HL-60 (cell line): ENCODE results near the gene P2RY6.

Source experiments
- DNase-seq, 2 experiments: peaks; one replicate each; pipeline ENCODE4 v3.0.0-alpha.2; 2010 to 2020; ENCODE audit warnings: low read depth in 1 of 2, low spot score in 1 of 2
- H3K27ac ChIP-seq: fragments of 250-450 bp; sonication (Bioruptor Pico); replicated peaks from 2 replicates; pipeline ENCODE4 v1.5.1; 2020; ENCODE audit warnings: mild to moderate bottlenecking, moderate library complexity
- H3K27me3 ChIP-seq: fragments of 250-450 bp; sonication (Bioruptor Pico); 2 replicates; pipeline ENCODE4 v1.5.1; 2021; ENCODE audit warnings: mild to moderate bottlenecking, moderate library complexity; ENCODE audit not compliant: insufficient read depth, poor library complexity, severe bottlenecking
- H3K4me3 ChIP-seq: replicated peaks from 2 replicates; pipeline ENCODE4 v1.5.1; 2011; ENCODE audit warnings: mild to moderate bottlenecking, control low read depth, low read length; ENCODE audit not compliant: insufficient read depth
- CTCF ChIP-seq: IDR thresholded peaks from one replicate; pipeline ENCODE4 v1.5.1; 2011; ENCODE audit warnings: low read length, control low read depth, inconsistent platforms; ENCODE audit not compliant: insufficient read depth
- GABPA ChIP-seq: IDR thresholded peaks from 2 replicates; pipeline ENCODE4 v1.6.1; 2012; ENCODE audit warnings: low read depth
- POLR2AphosphoS5 ChIP-seq: IDR thresholded peaks from 2 replicates; pipeline ENCODE4 v1.6.1; 2012; ENCODE audit warnings: low read depth
- REST ChIP-seq: IDR thresholded peaks from 2 replicates; pipeline ENCODE4 v1.6.1; 2012; ENCODE audit warnings: low read depth; ENCODE audit not compliant: insufficient replicate concordance
- SPI1 ChIP-seq: IDR thresholded peaks from 2 replicates; pipeline ENCODE4 v1.6.1; 2012; ENCODE audit warnings: low read depth, mild to moderate bottlenecking, borderline replicate concordance

P2RY6 gene

GRCh38 chr11:73312036-73312435, 39.9 kb downstream of the P2RY6 start:
- Histone ChIP-seq H3K27ac (no peak overlapping the region), H3K27me3 (no peaks in the 10 kb centered on the region), H3K4me3 (no peak overlapping the region)
- TF ChIP-seq REST (no peak), GABPA (no peak), POLR2AphosphoS5 (no peak), SPI1 (no peak), CTCF (no peak)
- no peak for DNase-seq

- H3K4me3 ChIP-seq, result no peak overlapping the region
- no peaks in the 10 kb centered on the region for H3K27me3 ChIP-seq
- no peak for DNase-seq
- TF ChIP-seq GABPA (no peak), REST (no peak), SPI1 (no peak), POLR2AphosphoS5 (no peak), CTCF (no peak)
- H3K27ac ChIP-seq, result no peak overlapping the region
These were observed 40.8 kb downstream of the P2RY6 start for GRCh38 chr11:73312851-73313327.

- Histone ChIP-seq H3K27ac (peak overlapping the region; percentile 19; the same call in 1 of the 2 replicates), H3K27me3 (no peaks in the 10 kb centered on the region), H3K4me3 (no peak overlapping the region)
- DNase-seq, result peak in 1 of 2 experiments; percentile 65
- no peak for TF ChIP-seq CTCF
- no peak for TF ChIP-seq GABPA
- TF ChIP-seq REST, result peak; percentile 33
- peak; percentile 76; the same call in 1 of the 2 replicates for TF ChIP-seq SPI1
- peak; percentile 31; the same call in 1 of the 2 replicates for TF ChIP-seq POLR2AphosphoS5
These were observed 41.5 kb downstream of the P2RY6 start for GRCh38 chr11:73313652-73314051.
